Pancreas (tissue), 10 donors: ENCODE results near the gene RGMA. TPM values are rescaled to one million over a fixed set of nuclear protein-coding genes. Genes with fewer than 3 reads are reported as not detected.
"Not testable (repeated sequence)": the region's sequence is repeated elsewhere in the genome, so short reads cannot be mapped to it uniquely, and the experiment has no call there.

Source experiments
- ATAC-seq, 4 donors: fragments of 200-7000 bp; cut with Tn5 transposase; one replicate each; pipeline versions ENCODE4 v1.8.0 to v1.9.1; 2020; ENCODE audit warnings: mild to moderate bottlenecking in 4 of 4, moderate library complexity in 4 of 4
- DNase-seq, 6 donors: peaks; one replicate each; pipeline ENCODE4 v3.0.0-alpha.2; 2020
- FAIRE-seq: peaks from 2 replicates; lab custom pipeline; 2012; peaks lifted over from hg19 to GRCh38; lab: Jason Lieb, UNC
- H3K27ac ChIP-seq, 4 donors: fragments of 200-600 bp; sonication (generic); 1 replicate in 3 of 4; 2 replicates in 1 of 4; pipeline versions ENCODE4 v1.5.0 to v1.8.0; 2020
- H3K27me3 ChIP-seq, 4 donors: fragments of 200-600 bp; one replicate each; pipeline ENCODE4 v1.8.0; 2021
- H3K36me3 ChIP-seq, 3 donors: fragments of 200-600 bp; sonication (generic) in 1 of 3; one replicate each; pipeline versions ENCODE4 v1.5.0 to v1.8.0; 2020 to 2021
- H3K4me1 ChIP-seq, 3 donors: fragments of 200-600 bp; one replicate each; pipeline ENCODE4 v1.8.0; 2021
- H3K4me3 ChIP-seq, 4 donors: fragments of 200-600 bp; sonication (generic) in 2 of 4; one replicate each; pipeline versions ENCODE4 v1.5.0 to v1.8.0; 2020 to 2021
- H3K9me3 ChIP-seq, 4 donors: fragments of 200-600 bp; one replicate each; pipeline ENCODE4 v1.8.0; 2021
- CTCF ChIP-seq, 4 donors: fragments of 200-600 bp; sonication (generic) in 3 of 4; IDR thresholded peaks; one replicate each; pipeline versions ENCODE4 v1.5.0 to v1.8.0; 2021; ENCODE audit warnings: antibody characterized with exemption in 4 of 4
- WGBS, 2 donors: extraction: QIAGEN DNeasy Blood & Tissue Kit; methylation state at CpG; one replicate each; pipeline ENCODE4 v1.1.7; 2013; 5-methylcytosine and 5-hydroxymethylcytosine counted together
- intact Hi-C, 3 donors: fragments of 100-400 bp; cut with DNase I; formaldehyde crosslinking; loops; one replicate each; pipeline versions ENCODE4 v1.11.1 to v1.14.2; 2022
- polyA plus RNA-seq, 2 donors: library from polyadenylated mRNA; stranded (reverse); fragments of 200-250 nt; gene quantifications; one replicate each; pipeline ENCODE4 v1.2.3, GENCODE V29; 2013
- total RNA-seq, 6 donors: library from RNA; stranded (reverse); fragmentation: NEBNext Ultra II Directional in 4 of 6; extraction: Animal tissue kit (Norgen Biotek cat#: 25700) in 4 of 6; gene quantifications; one replicate each; pipeline versions ENCODE4 v1.2.1 to v1.2.4, GENCODE V29; 2021 to 2023
- donor health status: healthy with polysubstance abuse.
- donor health status: DM: no; HTN: no; CAD: no; lungs with moderate emphysema.
- donor health status: DM: no; HTN: no; CAD: no.
- donor health status: control.
- donor health status: control.
- donor health status: Bipolar disorder and iron deficiency.
- donor health status: DM: yes; HTN: yes; CAD: no.
- donor health status: DM: no; HTN: no; CAD: no.
- donor health status: DM: no; HTN: no; CAD: no.
- donor health status: DM: yes; HTN: yes; CAD: no.

The RGMA gene
- total and polyA plus RNA-seq, 8 donors = 3.7 to 14.3 (median 6.8) TPM

DNA sequence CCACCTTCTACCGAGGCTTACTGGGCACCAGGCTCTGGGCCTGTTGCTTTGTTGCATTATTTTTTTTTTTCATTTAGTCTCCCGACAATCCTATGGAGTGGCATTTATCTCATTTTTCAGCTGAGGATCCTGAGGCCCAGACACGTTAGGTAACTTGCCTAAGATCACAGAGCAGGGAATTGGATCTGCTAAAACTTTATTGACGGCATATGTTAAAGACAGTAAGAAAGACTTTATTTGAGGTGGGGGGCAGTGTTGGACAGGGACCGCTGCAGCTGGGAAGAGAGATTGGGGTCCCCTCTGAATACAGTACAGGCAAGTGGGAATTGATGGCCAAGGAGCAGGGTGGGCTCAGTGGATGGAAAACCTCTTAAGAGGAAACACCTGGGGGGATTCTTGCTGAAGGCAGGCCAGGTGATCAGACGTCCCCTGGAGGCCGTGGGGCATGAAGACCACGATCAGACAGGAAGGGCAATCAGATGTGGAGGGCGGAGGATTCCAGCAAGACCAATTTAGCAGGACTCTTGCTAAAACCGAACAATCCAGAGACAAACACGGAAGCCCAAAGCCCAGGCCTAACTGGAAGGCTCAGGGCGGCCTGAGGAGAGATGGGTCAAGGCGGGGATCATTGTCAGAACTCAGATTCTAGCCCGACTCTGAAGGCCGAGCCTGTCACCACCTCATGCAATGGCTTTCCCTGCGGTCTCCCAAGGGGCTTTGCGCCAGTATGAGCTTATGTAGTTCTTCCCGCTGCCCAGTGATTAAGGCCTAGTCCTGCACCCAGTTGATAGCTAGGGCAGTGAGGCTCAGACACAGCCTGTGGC is 53.7 kb downstream of the RGMA start:
- Histone ChIP-seq H3K27me3 (no peaks in the 10 kb centered on the region), H3K4me1 (peaks cover 0 to 2% (median 0%) of the 10 kb centered on the region in 3 donors), H3K36me3 (no peaks in the 10 kb centered on the region), H3K4me3 (no peak overlapping the region), H3K27ac (no peak overlapping the region), H3K9me3 (no peaks in the 10 kb centered on the region)
- DNase-seq = peak in 2 of 6 donors; percentile 29 to 37
- peak in 2 of 4 donors; percentile 5 to 20 for ATAC-seq
- TF ChIP-seq CTCF (IDR thresholded peaks at IDR 0.05) = no peak
- WGBS, 2 donors = 75 to 76% methylated on average over 18 of the region's 18 CpGs
- FAIRE-seq = no peak
- intact Hi-C loops = loop anchor here in 2 of 3 donors (10.0 kb wide), 2 partner anchors 939 to 1089 kb away; no protein-coding TSS in a partner anchor

DNA sequence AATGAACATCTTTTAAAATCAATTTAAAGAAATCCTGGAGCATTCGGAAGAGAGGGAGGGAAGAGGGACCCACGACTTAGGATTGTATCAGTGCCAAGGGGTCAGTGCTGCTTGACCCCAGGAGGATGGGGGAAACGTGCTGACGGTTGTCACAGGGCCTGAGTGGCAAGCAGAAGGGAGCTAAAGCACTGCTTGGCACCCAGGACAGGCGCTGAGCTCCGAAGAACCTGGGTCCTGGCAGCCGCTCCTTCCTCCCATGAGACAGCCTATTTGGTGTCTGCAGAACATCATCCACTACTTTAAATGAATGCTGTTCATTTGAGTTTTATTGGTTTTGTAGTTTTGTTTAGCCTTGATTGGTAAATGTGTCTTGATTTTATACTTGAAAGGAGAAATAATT is 54.5 kb downstream of the RGMA start:
- Histone ChIP-seq H3K36me3 (no peaks in the 10 kb centered on the region), H3K27me3 (no peaks in the 10 kb centered on the region), H3K4me3 (no peak overlapping the region), H3K9me3 (no peaks in the 10 kb centered on the region), H3K4me1 (peaks cover 0 to 7% (median 0%) of the 10 kb centered on the region in 3 donors), H3K27ac (no peak overlapping the region)
- DNase-seq (peak in 1 of 6 donors; percentile 22), FAIRE-seq (no peak), ATAC-seq (no peak)
- no peak for TF ChIP-seq CTCF (IDR thresholded peaks at IDR 0.05)
- intact Hi-C loops = loop anchor here in 2 of 3 donors (5.0 to 10.0 kb wide), 3 partner anchors 940 to 1090 kb away; no protein-coding TSS in a partner anchor
- WGBS, 2 donors = 79 to 81% methylated on average over 7 of the region's 7 CpGs

- FAIRE-seq (no peak), ATAC-seq (no peak), DNase-seq (peak in 2 of 6 donors; percentile 30 to 45)
- 84 to 86% methylated on average over 14 of the region's 14 CpGs for WGBS, 2 donors
- H3K4me3 ChIP-seq = no peak overlapping the region
- H3K27me3 ChIP-seq = no peaks in the 10 kb centered on the region
- intact Hi-C loops = loop anchor here in 2 of 3 donors (5.0 to 10.0 kb wide), 3 partner anchors 941 to 1091 kb away; no protein-coding TSS in a partner anchor
- no peak for TF ChIP-seq CTCF (IDR thresholded peaks at IDR 0.05)
- H3K9me3 ChIP-seq = no peaks in the 10 kb centered on the region
- H3K4me1 ChIP-seq = peaks cover 0 to 17% (median 1%) of the 10 kb centered on the region in 3 donors
- no peak overlapping the region for H3K27ac ChIP-seq
- no peaks in the 10 kb centered on the region for H3K36me3 ChIP-seq
Measured at GRCh38 chr15:93033434-93034045, 55.5 kb downstream of the RGMA start.

DNA sequence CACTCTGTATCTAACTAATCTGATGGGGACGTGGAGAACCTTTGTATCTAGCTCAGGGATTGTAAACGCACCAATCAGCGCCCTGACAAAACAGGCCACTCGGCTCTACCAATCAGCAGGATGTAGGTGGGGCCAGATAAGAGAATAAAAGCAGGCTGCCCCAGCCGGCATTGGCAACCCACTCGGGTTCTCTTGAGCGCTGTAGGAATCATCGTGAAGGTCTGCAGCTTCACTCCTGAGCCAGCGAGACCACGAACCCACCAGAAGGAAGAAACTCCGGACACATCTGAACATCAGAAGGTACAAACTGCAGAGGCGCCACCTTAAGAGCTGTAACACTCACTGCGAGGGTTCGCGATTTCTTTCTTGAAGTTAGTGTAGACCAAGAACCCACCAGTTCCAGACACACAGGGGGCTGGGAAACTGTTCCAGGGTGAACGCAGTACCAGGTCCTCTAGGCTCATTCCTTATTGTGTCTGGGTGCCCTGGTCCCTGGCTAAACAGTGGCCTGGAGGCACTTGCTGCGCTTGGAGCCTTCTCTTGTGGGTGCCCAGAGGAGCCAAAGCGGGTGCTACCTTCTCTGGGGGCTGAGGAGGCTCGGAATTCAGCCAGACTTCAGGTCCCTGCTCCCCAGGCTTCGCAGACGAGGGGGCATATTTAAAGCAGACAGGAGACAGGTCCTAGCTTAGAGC is 56.4 kb downstream of the RGMA start:
- H3K4me3 ChIP-seq, H3K27ac ChIP-seq, H3K27me3 ChIP-seq, FAIRE-seq, ATAC-seq, H3K9me3 ChIP-seq, H3K36me3 ChIP-seq: not testable (repeated sequence)
- peaks cover 0 to 26% (median 5%) of the 10 kb centered on the region in 3 donors for H3K4me1 ChIP-seq
- peak in 2 of 6 donors; percentile 25 to 40 for DNase-seq
- WGBS, 2 donors = 84 to 90% methylated on average over 19 to 21 of the region's 21 CpGs
- intact Hi-C loops = loop anchor here in 2 of 3 donors (5.0 to 10.0 kb wide), 3 partner anchors 942 to 1092 kb away; no protein-coding TSS in a partner anchor

GRCh38 chr15:93031557-93032384 is 57.2 kb downstream of the RGMA start:
- intact Hi-C loops = loop anchor here in 2 of 3 donors (5.0 to 10.0 kb wide), 3 partner anchors 943 to 1093 kb away; no protein-coding TSS in a partner anchor
- H3K9me3 ChIP-seq, ATAC-seq, H3K27ac ChIP-seq, FAIRE-seq, H3K36me3 ChIP-seq, H3K4me3 ChIP-seq, H3K27me3 ChIP-seq: not testable (repeated sequence)
- WGBS, 2 donors = 89 to 93% methylated on average over 40 to 44 of the region's 44 CpGs
- DNase-seq = peak in 2 of 6 donors; percentile 50 to 58
- H3K4me1 ChIP-seq = peaks cover 0 to 27% (median 5%) of the 10 kb centered on the region in 3 donors
